Measurements from ENCODE around the gene CD300LF.
A peak's percentile ranks its signal among the peaks of the same experiment; 100 is the strongest.

CD300LF gene

GRCh38 chr17:74745548-74746177 is 32.9 kb upstream of the CD300LF start:
- DNase-seq: no peak

- DNase-seq: peak; percentile 82
Measured at GRCh38 chr17:74744714-74745547, 32.2 kb upstream of the CD300LF start.

GRCh38 chr17:74744349-74744713 is 31.6 kb upstream of the CD300LF start:
- no peak for DNase-seq

GRCh38 chr17:74743755-74744154 is 31.0 kb upstream of the CD300LF start:
- no peak for DNase-seq

- no peak for DNase-seq
Measured at GRCh38 chr17:74742978-74743545, 30.3 kb upstream of the CD300LF start.

GRCh38 chr17:74742153-74742515 is 29.4 kb upstream of the CD300LF start:
- DNase-seq: no peak

- DNase-seq: no peak
Measured at GRCh38 chr17:74740641-74741387, 28.1 kb upstream of the CD300LF start.

- DNase-seq: no peak
Measured at GRCh38 chr17:74740173-74740572, 27.4 kb upstream of the CD300LF start.

- no peak for DNase-seq
Measured at GRCh38 chr17:74739227-74739831, 26.6 kb upstream of the CD300LF start.

- DNase-seq: peak; percentile 68
Measured at GRCh38 chr17:74738051-74738996, 25.6 kb upstream of the CD300LF start.

GRCh38 chr17:74737299-74738050 is 24.8 kb upstream of the CD300LF start:
- DNase-seq: peak; percentile 48

GRCh38 chr17:74736513-74737298 is 24.0 kb upstream of the CD300LF start, which contains the start of gene RAB37:
TSS of gene RAB37 (plus strand) at chr17:74737256. CDS start at chr17:74737273, 17 bp downstream.
- peak; percentile 49 for DNase-seq

- no peak for DNase-seq
Measured at GRCh38 chr17:74734256-74734655, 21.5 kb upstream of the CD300LF start.

GRCh38 chr17:74733365-74734122 is 20.8 kb upstream of the CD300LF start:
- no peak for DNase-seq

GRCh38 chr17:74732042-74732867 is 19.5 kb upstream of the CD300LF start:
- no peak for DNase-seq

GRCh38 chr17:74731347-74731605 is 18.6 kb upstream of the CD300LF start:
- DNase-seq: no peak

GRCh38 chr17:74730491-74731346 is 18.0 kb upstream of the CD300LF start:
- no peak for DNase-seq

GRCh38 chr17:74729866-74730265 is 17.1 kb upstream of the CD300LF start:
- no peak for DNase-seq

Data from stimulated activated CD4-positive, alpha-beta T cell treated with anti-CD3 and anti-CD28 coated beads, Interleukin-4, amount 100 ng/mL, for 1 hour (primary cell).